HUES64 (cell line): ENCODE data around the gene SP5.
A peak's percentile ranks its signal among the peaks of the same experiment; 100 is the strongest.

Source experiments
- H3K27ac ChIP-seq: 2 replicates; pipeline ENCODE4 v1.7.0; 2013; ENCODE audit warnings: low read depth, low read length, inconsistent platforms
- H3K27me3 ChIP-seq: 2 replicates; pipeline ENCODE4 v1.6.1; 2013; ENCODE audit warnings: mild to moderate bottlenecking, low read length; ENCODE audit not compliant: insufficient read depth
- H3K36me3 ChIP-seq: 2 replicates; pipeline ENCODE4 v1.6.1; 2013; ENCODE audit warnings: mild to moderate bottlenecking, low read length; ENCODE audit not compliant: insufficient read depth
- H3K4me1 ChIP-seq: 2 replicates; pipeline ENCODE4 v1.6.1; 2013; ENCODE audit warnings: mild to moderate bottlenecking, low read length, moderate library complexity; ENCODE audit not compliant: insufficient read depth
- H3K4me3 ChIP-seq: 2 replicates; pipeline ENCODE4 v1.5.1; 2013; ENCODE audit warnings: mild to moderate bottlenecking, low read length, moderate library complexity
- H3K9ac ChIP-seq: 2 replicates; pipeline ENCODE4 v1.6.1; 2013; ENCODE audit warnings: mild to moderate bottlenecking, low read depth, low read length
- H3K9me3 ChIP-seq: 2 replicates; pipeline ENCODE4 v1.6.1; 2013; ENCODE audit warnings: low read depth, low read length; ENCODE audit not compliant: insufficient read depth
- WGBS: fragments of 150-250, 120-280 bp; methylation state at CpG from one replicate; pipeline ENCODE4 v1.1.7; 2013; ENCODE audit warnings: missing lambda C conversion rate; 5-methylcytosine and 5-hydroxymethylcytosine counted together

The SP5 gene

GRCh38 chr2:170711774-170712652, 3.1 kb upstream of the SP5 start:
- Histone ChIP-seq H3K4me1 (peaks cover 36% of the 10 kb centered on the region), H3K27ac (peak overlapping the region; percentile 50; the same call in 1 of the 2 replicates), H3K9ac (no peak overlapping the region), H3K36me3 (no peaks in the 10 kb centered on the region), H3K27me3 (peaks cover 100% of the 10 kb centered on the region), H3K4me3 (peak overlapping the region; percentile 56), H3K9me3 (no peaks in the 10 kb centered on the region)
- under 1% methylated on average over 51 of the region's 51 CpGs for WGBS

- peaks cover 100% of the 10 kb centered on the region for H3K27me3 ChIP-seq
- H3K9ac ChIP-seq = no peak overlapping the region
- peak overlapping the region; percentile 56 for H3K4me3 ChIP-seq
- H3K27ac ChIP-seq = no peak overlapping the region; the same call in 1 of the 2 replicates
- H3K36me3 ChIP-seq = no peaks in the 10 kb centered on the region
- H3K4me1 ChIP-seq = peaks cover 34% of the 10 kb centered on the region
- no peaks in the 10 kb centered on the region for H3K9me3 ChIP-seq
- 8% methylated on average over 41 of the region's 41 CpGs for WGBS
These were observed 2.2 kb upstream of the SP5 start for GRCh38 chr2:170712653-170713542.

- Histone ChIP-seq H3K27me3 (peaks cover 100% of the 10 kb centered on the region), H3K27ac (no peak overlapping the region; the same call in 1 of the 2 replicates), H3K9ac (no peak overlapping the region), H3K36me3 (no peaks in the 10 kb centered on the region), H3K9me3 (no peaks in the 10 kb centered on the region), H3K4me1 (peaks cover 37% of the 10 kb centered on the region), H3K4me3 (peak overlapping the region; percentile 56)
- under 1% methylated on average over 76 of the region's 76 CpGs for whole genome bisulfite sequencing
These were observed 1.4 kb upstream of the SP5 start for GRCh38 chr2:170713543-170714380.

GRCh38 chr2:170714381-170715061, 616 bp upstream of the SP5 start:
- under 1% methylated on average over 56 of the region's 59 CpGs for WGBS
- H3K27ac ChIP-seq = no peak overlapping the region; the same call in 1 of the 2 replicates
- H3K4me1 ChIP-seq = peaks cover 44% of the 10 kb centered on the region
- H3K9ac ChIP-seq = no peak overlapping the region
- no peaks in the 10 kb centered on the region for H3K36me3 ChIP-seq
- H3K27me3 ChIP-seq = peaks cover 100% of the 10 kb centered on the region
- peak overlapping the region; percentile 56 for H3K4me3 ChIP-seq
- H3K9me3 ChIP-seq = no peaks in the 10 kb centered on the region

- H3K27ac ChIP-seq = peak overlapping the region; percentile 74; the same call in 1 of the 2 replicates
- under 1% methylated on average over 95 of the region's 95 CpGs for WGBS
- H3K4me3 ChIP-seq = peak overlapping the region; percentile 56
- H3K36me3 ChIP-seq = peaks cover 4% of the 10 kb centered on the region; the same call in 1 of the 2 replicates
- peaks cover 99% of the 10 kb centered on the region for H3K27me3 ChIP-seq
- H3K9ac ChIP-seq = peak overlapping the region; percentile 62; the same call in 1 of the 2 replicates
- H3K9me3 ChIP-seq = no peaks in the 10 kb centered on the region
- peaks cover 39% of the 10 kb centered on the region for H3K4me1 ChIP-seq
These were observed 1.0 kb downstream of the SP5 start for GRCh38 chr2:170715932-170716777.

- peaks cover 92% of the 10 kb centered on the region for H3K27me3 ChIP-seq
- peaks cover 33% of the 10 kb centered on the region for H3K4me1 ChIP-seq
- H3K9me3 ChIP-seq = no peaks in the 10 kb centered on the region
- peaks cover 4% of the 10 kb centered on the region; the same call in 1 of the 2 replicates for H3K36me3 ChIP-seq
- 1% methylated on average over 74 of the region's 74 CpGs for WGBS
- H3K27ac ChIP-seq = peak overlapping the region; percentile 51; the same call in 1 of the 2 replicates
- H3K4me3 ChIP-seq = peak overlapping the region; percentile 56
- no peak overlapping the region; the same call in 1 of the 2 replicates for H3K9ac ChIP-seq
These were observed 1.9 kb downstream of the SP5 start for GRCh38 chr2:170716851-170717598.

GRCh38 chr2:170717599-170717963, 2.4 kb downstream of the SP5 start:
- Histone ChIP-seq H3K9me3 (no peaks in the 10 kb centered on the region), H3K4me1 (peaks cover 29% of the 10 kb centered on the region), H3K9ac (no peak overlapping the region; the same call in 1 of the 2 replicates), H3K36me3 (peaks cover 4% of the 10 kb centered on the region; the same call in 1 of the 2 replicates), H3K4me3 (peak overlapping the region; percentile 56), H3K27me3 (peaks cover 86% of the 10 kb centered on the region), H3K27ac (peak overlapping the region; percentile 51; the same call in 1 of the 2 replicates)
- WGBS = 1% methylated on average over 10 of the region's 10 CpGs

GRCh38 chr2:170717991-170718589, 3.0 kb downstream of the SP5 start:
- WGBS = 3% methylated on average over 18 of the region's 18 CpGs
- Histone ChIP-seq H3K9me3 (no peaks in the 10 kb centered on the region), H3K4me1 (peaks cover 25% of the 10 kb centered on the region), H3K27me3 (peaks cover 81% of the 10 kb centered on the region), H3K27ac (no peak overlapping the region), H3K4me3 (peak overlapping the region; percentile 56), H3K36me3 (peaks cover 4% of the 10 kb centered on the region; the same call in 1 of the 2 replicates), H3K9ac (peak overlapping the region; percentile 27; the same call in 1 of the 2 replicates)
